ENCODE data around the gene ZNF76.
A peak's percentile ranks its signal among the peaks of the same experiment; 100 is the strongest.

ZNF76 gene

GRCh38 chr6:35234901-35235300, 24.6 kb upstream of the ZNF76 start:
- no peak for FAIRE-seq
- DNase-seq (ENCODE audit: insufficient read length, low spot score), result no peak

GRCh38 chr6:35236223-35236622, 23.3 kb upstream of the ZNF76 start:
- DNase-seq (ENCODE audit: insufficient read length, low spot score), result no peak
- no peak for FAIRE-seq

- FAIRE-seq (no peak), DNase-seq (ENCODE audit: insufficient read length, low spot score) (no peak)
These were observed 22.1 kb upstream of the ZNF76 start for GRCh38 chr6:35237476-35237875.

GRCh38 chr6:35238843-35239289, 20.7 kb upstream of the ZNF76 start:
- no peak for DNase-seq (ENCODE audit: insufficient read length, low spot score)
- no peak for FAIRE-seq

GRCh38 chr6:35239581-35239980, 20.0 kb upstream of the ZNF76 start:
- DNase-seq (ENCODE audit: insufficient read length, low spot score) (no peak), FAIRE-seq (no peak)

- peak; percentile 74 for FAIRE-seq
These were observed 18.4 kb upstream of the ZNF76 start for GRCh38 chr6:35240838-35241801.

GRCh38 chr6:35242486-35242885, 17.0 kb upstream of the ZNF76 start:
- DNase-seq (ENCODE audit: insufficient read length, low spot score) (no peak), FAIRE-seq (no peak)

More at GRCh38 chr6:35240838-35241801, 18.4 kb upstream of the ZNF76 start:
- DNase-seq (ENCODE audit: insufficient read length, low spot score), result peak; percentile 80

GRCh38 chr6:35242906-35243305, 16.6 kb upstream of the ZNF76 start:
- DNase-seq (ENCODE audit: insufficient read length, low spot score) (no peak), FAIRE-seq (no peak)

GRCh38 chr6:35243386-35243958, 16.1 kb upstream of the ZNF76 start:
- no peak for DNase-seq (ENCODE audit: insufficient read length, low spot score)
- FAIRE-seq, result no peak

GRCh38 chr6:35244551-35244950, 15.0 kb upstream of the ZNF76 start:
- FAIRE-seq (no peak), DNase-seq (ENCODE audit: insufficient read length, low spot score) (no peak)

GRCh38 chr6:35247642-35248231, 11.8 kb upstream of the ZNF76 start:
- DNase-seq (ENCODE audit: insufficient read length, low spot score), result peak; percentile 25
- FAIRE-seq, result peak; percentile 87

- DNase-seq (ENCODE audit: insufficient read length, low spot score) (no peak), FAIRE-seq (peak; percentile 26)
These were observed 11.2 kb upstream of the ZNF76 start for GRCh38 chr6:35248300-35248699.

- DNase-seq (ENCODE audit: insufficient read length, low spot score) (no peak), FAIRE-seq (no peak)
These were observed 10.6 kb upstream of the ZNF76 start for GRCh38 chr6:35248965-35249364.

GRCh38 chr6:35251949-35252348, 7.6 kb upstream of the ZNF76 start:
- no peak for FAIRE-seq
- no peak for DNase-seq (ENCODE audit: insufficient read length, low spot score)

GRCh38 chr6:35253249-35253648, 6.3 kb upstream of the ZNF76 start:
- DNase-seq (ENCODE audit: insufficient read length, low spot score) (no peak), FAIRE-seq (no peak)

GRCh38 chr6:35258336-35258735, 1.2 kb upstream of the ZNF76 start:
- DNase-seq (ENCODE audit: insufficient read length, low spot score) (no peak), FAIRE-seq (no peak)

GRCh38 chr6:35258858-35259193, 709 bp upstream of the ZNF76 start:
- FAIRE-seq, result peak; percentile 62

GRCh38 chr6:35259948-35260590, 534 bp downstream of the ZNF76 start:
- peak; percentile 47 for DNase-seq (ENCODE audit: insufficient read length, low spot score)
- FAIRE-seq, result peak; percentile 68

More at GRCh38 chr6:35258858-35259193, 709 bp upstream of the ZNF76 start:
- DNase-seq (ENCODE audit: insufficient read length, low spot score), result peak; percentile 29

GRCh38 chr6:35260591-35261570, 1.3 kb downstream of the ZNF76 start:
- no peak for FAIRE-seq
- DNase-seq (ENCODE audit: insufficient read length, low spot score), result no peak

- FAIRE-seq (no peak), DNase-seq (ENCODE audit: insufficient read length, low spot score) (no peak)
These were observed 3.1 kb downstream of the ZNF76 start for GRCh38 chr6:35262596-35262995.
